H9 (cell line): ENCODE measurements around the gene WNT4. TPM values are rescaled to one million over a fixed set of nuclear protein-coding genes. Genes with fewer than 3 reads are reported as not detected.

Source experiments
- DNase-seq: peaks from one replicate; pipeline ENCODE4 v3.0.0-alpha.2; 2017
- H2AFZ ChIP-seq: one replicate; pipeline ENCODE4 v1.6.1; 2013; ENCODE audit warnings: mild to moderate bottlenecking, low read length, control low read depth, moderate library complexity
- H2AK5ac ChIP-seq: 2 replicates; pipeline ENCODE4 v1.6.1; 2013; ENCODE audit warnings: low read length, control low read depth, mixed read lengths; ENCODE audit not compliant: insufficient read length
- H2BK120ac ChIP-seq: one replicate; pipeline ENCODE4 v1.6.1; 2013; ENCODE audit warnings: low read depth, mild to moderate bottlenecking, low read length, control low read depth, inconsistent platforms; ENCODE audit not compliant: poor library complexity, severe bottlenecking
- H2BK12ac ChIP-seq: 2 replicates; pipeline ENCODE4 v1.6.1; 2013; ENCODE audit warnings: low read length, control low read depth, mixed read lengths, low read depth; ENCODE audit not compliant: insufficient read length
- H2BK15ac ChIP-seq: 2 replicates; pipeline ENCODE4 v1.6.1; 2013; ENCODE audit warnings: low read depth, low read length, control low read depth
- H2BK20ac ChIP-seq: one replicate; pipeline ENCODE4 v1.6.1; 2013; ENCODE audit warnings: low read depth, mild to moderate bottlenecking, low read length, control low read depth, inconsistent platforms; ENCODE audit not compliant: poor library complexity, severe bottlenecking
- H2BK5ac ChIP-seq: 2 replicates; pipeline ENCODE4 v1.6.1; 2013; ENCODE audit warnings: low read length, control low read depth, mixed read lengths; ENCODE audit not compliant: insufficient read length
- H3K14ac ChIP-seq: 2 replicates; pipeline ENCODE4 v1.6.1; 2013; ENCODE audit warnings: low read length, control low read depth; ENCODE audit not compliant: insufficient read depth
- H3K18ac ChIP-seq: 2 replicates; pipeline ENCODE4 v1.6.1; 2013; ENCODE audit warnings: low read depth, mild to moderate bottlenecking, mixed read lengths, low read length, control low read depth; ENCODE audit not compliant: insufficient read length
- H3K23ac ChIP-seq: 2 replicates; pipeline ENCODE4 v1.6.1; 2013; ENCODE audit warnings: low read length, control low read depth, mixed read lengths, low read depth; ENCODE audit not compliant: insufficient read length
- H3K23me2 ChIP-seq: 2 replicates; pipeline ENCODE4 v1.6.1; 2013; ENCODE audit warnings: low read depth, mild to moderate bottlenecking, mixed read lengths, low read length, control low read depth; ENCODE audit not compliant: insufficient read length, poor library complexity, severe bottlenecking
- H3K27ac ChIP-seq: 2 replicates; pipeline ENCODE4 v1.5.1; 2013; ENCODE audit warnings: low read length, control low read depth, mixed read lengths, low read depth; ENCODE audit not compliant: insufficient read length
- H3K27me3 ChIP-seq: 2 replicates; pipeline ENCODE4 v1.6.1; 2013; ENCODE audit warnings: low read length, control low read depth, inconsistent platforms; ENCODE audit not compliant: insufficient read depth
- H3K4ac ChIP-seq: 2 replicates; pipeline ENCODE4 v1.6.1; 2013; ENCODE audit warnings: low read depth, mild to moderate bottlenecking, control low read depth, inconsistent platforms, low read length, moderate library complexity
- H3K4me1 ChIP-seq: 2 replicates; pipeline ENCODE4 v1.6.1; 2013; ENCODE audit warnings: low read length, control low read depth, inconsistent platforms; ENCODE audit not compliant: insufficient read depth
- H3K4me2 ChIP-seq: 2 replicates; pipeline ENCODE4 v1.6.1; 2013; ENCODE audit warnings: low read length, control low read depth, mixed read lengths; ENCODE audit not compliant: insufficient read length, insufficient read depth
- H3K56ac ChIP-seq: 2 replicates; pipeline ENCODE4 v1.6.1; 2013; ENCODE audit warnings: low read depth, mild to moderate bottlenecking, mixed read lengths, low read length, control low read depth; ENCODE audit not compliant: insufficient read length
- H3K79me1 ChIP-seq: 2 replicates; pipeline ENCODE4 v1.6.1; 2013; ENCODE audit warnings: low read depth, mild to moderate bottlenecking, moderate library complexity, low read length, control low read depth, inconsistent platforms; ENCODE audit not compliant: insufficient read depth, poor library complexity, severe bottlenecking
- H3K79me2 ChIP-seq: 2 replicates; pipeline ENCODE4 v1.6.1; 2013; ENCODE audit warnings: low read length, control low read depth, inconsistent platforms; ENCODE audit not compliant: insufficient read depth
- H3K9ac ChIP-seq: 2 replicates; pipeline ENCODE4 v1.6.1; 2013; ENCODE audit warnings: low read length, control low read depth, mixed read lengths; ENCODE audit not compliant: insufficient read length; ENCODE audit errors: extremely low read depth
- H3K9me3 ChIP-seq: one replicate; pipeline ENCODE4 v1.6.1; 2013; ENCODE audit warnings: low read depth, low read length, inconsistent platforms; ENCODE audit not compliant: control insufficient read depth
- H3T11ph ChIP-seq: one replicate; pipeline ENCODE4 v1.6.1; 2013; ENCODE audit warnings: mild to moderate bottlenecking, low read length, control low read depth, inconsistent platforms
- H4K20me1 ChIP-seq: one replicate; pipeline ENCODE4 v1.6.1; 2013; ENCODE audit not compliant: control insufficient read depth, insufficient read length, insufficient read depth
- H4K5ac ChIP-seq: 2 replicates; pipeline ENCODE4 v1.6.1; 2013; ENCODE audit warnings: low read depth, mild to moderate bottlenecking, mixed read lengths, low read length, control low read depth; ENCODE audit not compliant: insufficient read length
- H4K8ac ChIP-seq: replicated peaks from 2 replicates; pipeline ENCODE4 v1.6.1; 2013; ENCODE audit warnings: low read length, control low read depth, mixed read lengths, low read depth; ENCODE audit not compliant: insufficient read length
- H4K91ac ChIP-seq: 2 replicates; pipeline ENCODE4 v1.6.1; 2013; ENCODE audit warnings: low read depth, mild to moderate bottlenecking, moderate library complexity, mixed read lengths, low read length, control low read depth; ENCODE audit not compliant: insufficient read length
- H3K27ac Mint-ChIP-seq, 3 experiments: 2 replicates in 2 of 3; 3 replicates in 1 of 3; pipeline ENCODE4 v1.8.0; 2020 to 2021; ENCODE audit warnings: mixed read lengths in 3 of 3, mild to moderate bottlenecking in 1 of 3, moderate library complexity in 1 of 3
- H3K27me3 Mint-ChIP-seq: 2 replicates; pipeline ENCODE4 v1.8.0; 2021; ENCODE audit warnings: low read depth, mild to moderate bottlenecking, moderate library complexity, mixed read lengths
- H3K36me3 Mint-ChIP-seq, 3 experiments: 2 replicates in 2 of 3; 3 replicates in 1 of 3; pipeline ENCODE4 v1.8.0; 2020 to 2021; ENCODE audit warnings: low read depth in 3 of 3, mixed read lengths in 3 of 3; ENCODE audit not compliant: insufficient read depth in 1 of 3
- H3K4me1 Mint-ChIP-seq, 2 experiments: 2 replicates each; pipeline ENCODE4 v1.8.0; 2020; ENCODE audit warnings: mixed read lengths in 2 of 2
- H3K4me3 Mint-ChIP-seq, 2 experiments: 2 replicates in 1 of 2; 3 replicates in 1 of 2; pipeline ENCODE4 v1.8.0; 2020 to 2021; ENCODE audit warnings: mild to moderate bottlenecking in 2 of 2, mixed read lengths in 2 of 2, moderate library complexity in 1 of 2
- H3K9me3 Mint-ChIP-seq, 2 experiments: 2 replicates in 1 of 2; 3 replicates in 1 of 2; pipeline ENCODE4 v1.8.0; 2020; ENCODE audit warnings: mild to moderate bottlenecking in 2 of 2, mixed read lengths in 2 of 2, moderate library complexity in 1 of 2
- WGBS: extraction: QIAGEN DNeasy Blood & Tissue Kit; methylation state at CpG from one replicate; pipeline ENCODE4 v1.1.7; 2013; ENCODE audit warnings: missing lambda C conversion rate, low lambda C conversion rate, mixed read lengths; ENCODE audit not compliant: insufficient read length; ENCODE audit errors: extremely low coverage; 5-methylcytosine and 5-hydroxymethylcytosine counted together
- total RNA-seq: library from RNA; stranded (reverse); gene quantifications from 2 replicates; pipeline ENCODE4 v1.2.1, GENCODE V29; 2021
- TF ChIP-seq, protein P1 (sequence below): fragments of 200-600 bp; sonication (generic); conservative IDR thresholded peaks from 3 replicates; pipeline ENCODE4 v1.8.0; 2021; ENCODE audit warnings: antibody characterized with exemption, mild to moderate bottlenecking

Gene WNT4
- total RNA-seq, 1 experiment from 2014 or later: 1.4 TPM

DNA sequence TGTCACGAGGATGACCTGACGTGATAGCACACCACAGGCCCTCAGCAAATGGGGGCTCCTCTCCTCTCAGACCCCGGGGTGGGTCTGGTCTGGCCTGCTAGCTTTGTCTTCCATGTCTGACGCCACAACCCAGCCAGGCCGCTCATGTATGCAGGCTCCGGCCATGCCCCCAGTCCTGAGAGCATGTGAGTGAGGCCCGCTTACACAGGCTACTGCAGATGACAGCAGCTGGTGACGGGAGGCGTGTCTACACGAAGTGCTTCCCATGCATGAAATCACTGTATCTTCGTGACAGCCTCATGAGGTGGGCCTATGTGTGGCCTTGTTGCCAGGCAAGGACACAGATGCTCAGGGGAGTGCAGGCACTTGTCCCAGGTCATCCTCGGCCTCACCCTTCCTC, 16.4 kb downstream of the WNT4 start:
- Histone ChIP-seq H3K14ac (no peak overlapping the region), H3T11ph (no peak overlapping the region), H2BK20ac (no peak overlapping the region), H2BK15ac (no peak overlapping the region), H3K4ac (no peak overlapping the region), H2BK120ac (no peak overlapping the region), H3K23me2 (no peaks in the 10 kb centered on the region), H2AK5ac (no peak overlapping the region), H3K56ac (no peak overlapping the region), H3K23ac (no peak overlapping the region), H2BK12ac (no peak overlapping the region), H3K79me2 (no peaks in the 10 kb centered on the region), H4K20me1 (no peaks in the 10 kb centered on the region), H3K18ac (no peak overlapping the region), H3K4me1 (peaks cover 11% of the 10 kb centered on the region; the same call in 1 of the 2 replicates), H3K4me2 (no peak overlapping the region), H2AFZ (no peak overlapping the region), H3K9ac (no peak overlapping the region), H3K27me3 (no peaks in the 10 kb centered on the region), H2BK5ac (no peak overlapping the region), H3K9me3 (no peaks in the 10 kb centered on the region), H4K5ac (no peak overlapping the region), H4K91ac (no peak overlapping the region), H3K79me1 (no peaks in the 10 kb centered on the region), H4K8ac (no peak overlapping the region), H3K27ac (no peak overlapping the region)
- Mint-ChIP-seq H3K36me3 (no peaks in the 10 kb centered on the region; a peak in 1 of 7 replicates), H3K4me1 (peaks cover 17 to 22% of the 10 kb centered on the region in 2 experiments), H3K9me3 (no peaks in the 10 kb centered on the region), H3K27me3 (peaks cover 2% of the 10 kb centered on the region; the same call in 1 of the 2 replicates), H3K27ac (no peak overlapping the region), H3K4me3 (no peak overlapping the region)
- WGBS: no CpG with 5 or more reads among the region's 12 CpGs
- TF ChIP-seq, protein P1, sequence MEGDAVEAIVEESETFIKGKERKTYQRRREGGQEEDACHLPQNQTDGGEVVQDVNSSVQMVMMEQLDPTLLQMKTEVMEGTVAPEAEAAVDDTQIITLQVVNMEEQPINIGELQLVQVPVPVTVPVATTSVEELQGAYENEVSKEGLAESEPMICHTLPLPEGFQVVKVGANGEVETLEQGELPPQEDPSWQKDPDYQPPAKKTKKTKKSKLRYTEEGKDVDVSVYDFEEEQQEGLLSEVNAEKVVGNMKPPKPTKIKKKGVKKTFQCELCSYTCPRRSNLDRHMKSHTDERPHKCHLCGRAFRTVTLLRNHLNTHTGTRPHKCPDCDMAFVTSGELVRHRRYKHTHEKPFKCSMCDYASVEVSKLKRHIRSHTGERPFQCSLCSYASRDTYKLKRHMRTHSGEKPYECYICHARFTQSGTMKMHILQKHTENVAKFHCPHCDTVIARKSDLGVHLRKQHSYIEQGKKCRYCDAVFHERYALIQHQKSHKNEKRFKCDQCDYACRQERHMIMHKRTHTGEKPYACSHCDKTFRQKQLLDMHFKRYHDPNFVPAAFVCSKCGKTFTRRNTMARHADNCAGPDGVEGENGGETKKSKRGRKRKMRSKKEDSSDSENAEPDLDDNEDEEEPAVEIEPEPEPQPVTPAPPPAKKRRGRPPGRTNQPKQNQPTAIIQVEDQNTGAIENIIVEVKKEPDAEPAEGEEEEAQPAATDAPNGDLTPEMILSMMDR: no peak
- no peak for DNase-seq
